GM21390 (cell line): ENCODE results near the gene GIT2.
"Not testable (repeated sequence)": the region's sequence is repeated elsewhere in the genome, so short reads cannot be mapped to it uniquely, and the experiment has no call there.

Experiments used
- ATAC-seq: cut with Tn5 transposase; IDR thresholded peaks from one replicate; pipeline ENCODE4 v1.9.1; 2021; ENCODE audit not compliant: unreplicated experiment

GIT2 gene

DNA sequence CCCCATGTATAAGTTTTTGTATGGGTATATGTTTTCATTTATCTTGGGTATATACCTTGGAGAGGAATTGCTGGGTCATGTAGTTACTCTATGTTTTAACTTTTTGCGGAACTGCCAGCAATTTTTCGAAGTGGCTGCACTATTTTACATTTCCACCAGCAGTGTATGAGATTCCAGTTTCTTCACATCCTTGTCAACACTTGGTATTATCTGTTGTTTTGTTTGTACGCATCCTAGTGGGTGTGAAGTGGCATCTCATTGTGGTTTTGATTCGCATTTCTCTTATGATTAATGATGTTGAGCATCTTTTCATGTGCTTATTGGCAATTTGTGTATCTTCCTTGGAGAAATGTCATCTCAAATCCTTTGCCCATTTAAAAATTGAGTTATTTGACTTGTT, 9.9 kb upstream of the GIT2 start:
- no peak for ATAC-seq

- no peak for ATAC-seq
Measured at GRCh38 chr12:110005319-110005973, 9.3 kb upstream of the GIT2 start.

DNA sequence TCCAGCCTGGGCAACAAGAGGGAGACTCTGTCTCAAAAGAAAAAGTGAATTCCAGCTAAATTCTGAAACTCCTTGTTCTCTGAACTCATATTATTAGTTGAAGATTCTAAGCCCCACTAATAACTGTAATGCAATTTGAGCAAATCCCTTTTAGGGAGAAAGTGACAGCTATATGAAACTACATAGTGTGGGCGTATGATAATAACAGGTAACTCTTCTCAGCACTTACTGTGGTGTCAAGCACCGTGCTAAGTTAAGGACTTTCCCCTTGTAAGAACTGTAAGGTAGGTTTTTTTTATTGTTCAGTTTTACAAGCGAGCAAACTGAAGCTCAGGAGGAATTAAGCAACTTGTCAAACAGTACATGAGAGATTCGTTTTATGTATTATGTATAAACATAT, 8.4 kb upstream of the GIT2 start:
- ATAC-seq, result peak; percentile 58

- no peak for ATAC-seq
Measured at GRCh38 chr12:110002676-110003515, 6.7 kb upstream of the GIT2 start.

DNA sequence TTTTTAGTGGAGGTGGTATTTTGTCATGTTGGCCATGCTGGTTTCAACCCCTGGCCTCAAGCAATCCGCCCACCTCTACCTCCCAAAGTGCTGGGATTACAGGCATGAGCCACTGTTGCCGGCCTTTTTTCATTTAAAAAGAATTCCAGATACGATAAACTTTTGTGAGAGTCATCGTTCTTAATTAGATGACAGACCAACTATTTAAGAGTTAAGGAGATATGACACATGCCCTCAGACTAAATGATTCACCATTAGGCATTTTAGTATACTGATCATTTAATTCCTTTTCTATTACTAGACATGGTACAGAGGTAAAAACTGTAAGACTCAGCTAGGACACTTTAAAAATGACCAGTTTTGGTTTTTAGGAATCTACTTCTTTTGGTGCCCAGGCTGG, 5.4 kb upstream of the GIT2 start:
- no peak for ATAC-seq

- no peak for ATAC-seq
Measured at GRCh38 chr12:109999983-110000505, 3.9 kb upstream of the GIT2 start.

- no peak for ATAC-seq
Measured at GRCh38 chr12:109999649-109999971, 3.4 kb upstream of the GIT2 start.

DNA sequence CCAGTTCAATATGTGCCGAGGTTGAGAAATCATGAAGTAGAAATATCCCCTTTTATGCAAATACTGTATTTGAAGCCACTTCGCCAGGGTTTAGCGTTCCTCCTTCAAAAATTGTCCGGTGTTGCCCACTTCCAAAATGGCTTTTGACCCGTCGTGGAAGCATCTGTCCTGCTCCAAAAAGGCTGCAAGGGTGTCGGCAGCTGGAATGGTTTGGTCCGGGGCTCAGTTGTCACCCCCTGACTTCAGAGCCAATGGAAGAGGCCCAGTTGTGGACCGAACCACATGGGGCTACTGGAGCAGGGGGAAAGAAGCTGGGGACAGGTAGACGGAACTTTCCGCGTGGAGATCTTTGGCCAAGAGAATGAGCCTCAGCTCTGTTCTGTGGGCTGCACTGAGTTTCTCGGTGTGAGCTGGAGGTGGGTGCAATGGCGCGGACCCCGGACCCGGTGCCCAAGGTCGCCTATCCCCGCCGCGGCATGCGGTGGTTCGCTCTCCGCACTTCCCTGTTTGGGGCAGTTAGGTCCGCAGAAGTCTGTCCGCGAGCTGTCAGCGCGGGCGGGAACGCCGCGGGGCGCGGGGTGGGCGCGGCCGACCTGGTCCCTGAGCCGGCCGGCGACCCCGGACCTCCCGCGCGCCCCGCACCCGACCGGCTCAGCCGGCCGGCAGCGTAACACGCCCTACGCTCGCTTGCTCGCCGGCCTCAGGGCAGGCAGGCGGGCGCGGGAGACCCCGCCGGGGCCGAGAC, 2.9 kb upstream of the GIT2 start, which contains the start of gene ANKRD13A:
Gene ANKRD13A, plus strand, starts transcription at position 527 of the 745 bp plus-strand sequence. CDS start 259 bp downstream, outside the sequence.
- ATAC-seq, result peak; percentile 47

- ATAC-seq, result no peak
Measured at GRCh38 chr12:109998241-109998903, 2.2 kb upstream of the GIT2 start.

GRCh38 chr12:109997393-109997792, 1.2 kb upstream of the GIT2 start:
- ATAC-seq, result no peak

- no peak for ATAC-seq
Measured at GRCh38 chr12:109996483-109996853, 300 bp upstream of the GIT2 start.

- no peak for ATAC-seq
Measured at GRCh38 chr12:109995361-109995685, 845 bp downstream of the GIT2 start.

DNA sequence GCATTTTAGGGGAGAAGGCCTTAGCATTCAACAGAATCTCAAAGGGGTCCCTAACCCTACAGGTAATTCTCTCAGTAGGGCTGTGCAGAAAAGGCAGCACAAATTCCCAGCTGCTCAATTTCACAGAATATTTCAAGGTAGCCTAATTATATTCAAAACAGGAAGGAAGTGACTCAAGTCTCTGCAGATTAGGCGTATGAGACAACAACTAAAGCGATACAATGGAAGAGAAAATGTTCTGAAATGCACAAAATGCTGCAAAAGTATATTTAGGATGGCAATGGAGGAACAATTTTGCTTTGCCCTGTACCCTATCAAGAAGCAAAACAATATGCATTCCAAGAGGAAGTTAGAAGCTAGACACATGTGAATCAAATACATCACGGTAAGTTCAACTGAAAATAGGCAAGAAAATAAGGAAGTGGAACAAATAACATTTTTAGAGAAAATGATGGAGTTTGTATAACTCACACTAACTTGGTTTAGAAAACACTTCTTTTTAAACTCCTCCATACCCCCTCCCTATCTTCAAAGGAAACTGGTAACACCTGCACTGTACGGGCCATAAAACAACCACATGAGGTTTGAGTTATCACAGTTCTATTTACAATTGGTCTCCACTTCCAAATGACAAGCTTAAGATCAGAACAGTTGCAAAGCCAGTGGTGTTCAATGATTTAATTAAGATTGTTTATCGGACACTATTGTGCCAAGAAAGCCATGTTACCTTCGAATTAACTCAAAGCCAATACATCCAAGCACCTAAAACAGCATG, 1.6 kb downstream of the GIT2 start:
- no peak for ATAC-seq

DNA sequence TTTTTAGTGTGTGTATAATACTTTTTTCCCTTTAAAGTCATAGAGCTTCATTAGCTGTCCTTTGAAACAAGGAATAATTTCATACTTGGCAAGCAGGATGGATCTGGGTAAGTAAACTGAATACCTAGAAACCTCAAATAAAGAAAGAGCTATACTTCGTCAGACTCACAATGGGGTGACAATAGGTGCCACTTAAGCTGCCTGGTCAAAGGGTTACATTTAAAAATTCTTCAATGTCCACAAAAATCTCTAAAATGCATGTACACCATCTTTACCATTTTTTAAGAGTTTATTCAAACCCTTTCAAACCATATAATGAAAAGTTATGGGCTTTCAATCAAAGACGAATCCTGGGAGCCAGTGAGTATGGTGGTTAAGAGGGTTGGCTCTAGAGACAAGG, 3.1 kb downstream of the GIT2 start:
- no peak for ATAC-seq

- no peak for ATAC-seq
Measured at GRCh38 chr12:109991586-109991985, 4.6 kb downstream of the GIT2 start.

- ATAC-seq, result no peak
Measured at GRCh38 chr12:109989380-109989779, 6.8 kb downstream of the GIT2 start.

GRCh38 chr12:109988903-109989302, 7.3 kb downstream of the GIT2 start:
- ATAC-seq, result no peak

DNA sequence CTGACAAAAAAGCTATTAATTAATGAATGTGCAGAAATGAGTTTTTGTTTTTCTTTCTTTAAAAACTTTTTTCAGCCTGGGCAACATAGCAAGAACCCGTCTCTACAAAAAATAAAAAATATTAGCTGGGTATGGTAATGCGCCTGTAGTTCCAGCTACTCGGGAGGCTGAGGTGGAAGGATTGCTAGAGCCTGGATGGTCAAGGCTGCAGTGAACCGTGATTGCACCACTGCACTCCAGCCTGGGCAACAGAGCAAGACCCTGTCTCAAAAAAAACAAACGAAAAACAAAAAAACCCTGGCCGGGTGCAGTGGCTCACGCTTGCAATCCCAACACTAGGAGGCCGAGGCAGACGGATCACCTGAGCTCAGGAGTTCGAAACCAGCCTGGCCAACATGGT, 7.9 kb downstream of the GIT2 start:
- no peak for ATAC-seq

DNA sequence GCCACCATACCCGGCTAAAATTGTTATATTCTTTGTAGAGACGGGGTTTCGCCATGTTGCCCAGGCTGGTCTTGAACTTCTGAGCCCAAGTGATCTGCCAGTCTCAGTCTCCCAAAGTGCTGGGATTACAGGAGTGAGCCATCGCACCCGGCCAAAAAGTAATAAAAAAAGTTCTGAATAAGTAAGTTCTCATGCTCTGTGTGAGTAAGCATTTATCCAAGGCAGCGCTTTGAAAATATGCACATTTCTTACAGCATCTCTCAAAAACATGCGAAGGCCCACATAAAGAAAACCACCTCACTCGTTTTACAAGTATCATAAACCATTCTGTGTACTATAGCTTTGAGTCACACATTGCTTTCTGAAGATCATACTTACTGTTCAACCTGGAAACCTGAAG, 8.6 kb downstream of the GIT2 start:
- no peak for ATAC-seq

DNA sequence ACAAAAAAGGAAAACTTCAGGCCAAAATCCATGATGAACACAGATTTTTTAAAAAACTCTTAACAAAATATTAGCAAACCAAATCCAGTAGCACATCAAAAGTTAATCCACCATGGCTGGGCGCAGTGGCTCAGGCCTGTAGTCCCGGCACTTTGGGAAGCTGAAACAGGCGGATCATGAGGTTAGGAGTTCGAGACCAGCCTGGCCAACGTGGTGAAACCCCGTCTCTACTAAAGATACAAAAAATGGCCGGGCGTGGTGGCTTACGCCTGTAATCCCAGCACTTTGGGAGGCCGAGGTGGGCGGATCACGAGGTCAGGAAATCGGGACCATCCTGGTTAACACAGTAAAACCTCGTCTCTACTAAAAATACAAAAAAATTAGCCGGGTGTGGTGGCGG, 9.9 kb downstream of the GIT2 start:
- not testable (repeated sequence) for ATAC-seq
